H1 (cell line): ENCODE measurements around the gene SLC8A1. TPM values are rescaled to one million over a fixed set of nuclear protein-coding genes. Genes with fewer than 3 reads are reported as not detected.

Experiments used
- HDAC2 ChIP-seq, 2 experiments: fragments of 300-600 bp in 1 of 2; sonication (generic) in 1 of 2; IDR thresholded peaks; 2 replicates each; pipeline ENCODE4 v1.6.1; 2011 to 2012; ENCODE audit warnings: low read depth in 2 of 2, low read length in 2 of 2, mild to moderate bottlenecking in 2 of 2, moderate library complexity in 2 of 2, borderline replicate concordance in 1 of 2, inconsistent platforms in 1 of 2
- JUN ChIP-seq: IDR thresholded peaks from 2 replicates; pipeline ENCODE4 v1.6.1; 2011; ENCODE audit warnings: low read depth, mild to moderate bottlenecking, improper control_type of control experiment, low read length
- MAFK ChIP-seq: IDR thresholded peaks from 2 replicates; pipeline ENCODE4 v1.6.1; 2012; ENCODE audit warnings: low read depth, mild to moderate bottlenecking, improper control_type of control experiment, low read length
- NRF1 ChIP-seq: IDR thresholded peaks from 2 replicates; pipeline ENCODE4 v1.6.1; 2011; ENCODE audit warnings: mild to moderate bottlenecking, low read depth, low read length, improper control_type of control experiment
- POLR2AphosphoS5 ChIP-seq: IDR thresholded peaks from 2 replicates; pipeline ENCODE4 v1.6.1; 2011; ENCODE audit warnings: low read depth, low read length
- RAD21 ChIP-seq, 2 experiments: IDR thresholded peaks in 1 of 2; conservative IDR thresholded peaks in 1 of 2; 2 replicates each; pipeline ENCODE4 v1.6.1; 2011; ENCODE audit warnings: low read depth in 2 of 2, low read length in 2 of 2, improper control_type of control experiment in 1 of 2, inconsistent platforms in 1 of 2, mild to moderate bottlenecking in 1 of 2, moderate library complexity in 1 of 2
- ZNF274 ChIP-seq: IDR thresholded peaks from 2 replicates; pipeline ENCODE4 v1.7.0; 2012; ENCODE audit warnings: low read length, borderline replicate concordance; ENCODE audit errors: extremely low read depth
- polyA plus RNA-seq, 7 experiments: library from polyadenylated mRNA; depleted of rRNA in 3 of 7; stranded (reverse) in 5 of 7; unstranded in 2 of 7; fragments of >200 nt in 5 of 7; fragments of 200-250 nt in 2 of 7; gene quantifications; 1 replicate in 5 of 7; 2 replicates in 1 of 7; 4 replicates in 1 of 7; pipeline versions ENCODE4 v1.2.1 to v1.2.3, GENCODE V29; 2011 to 2013; ENCODE audit warnings: missing spikeins in 2 of 7, mixed read lengths in 2 of 7
- total RNA-seq: library from RNA; stranded (reverse); fragmentation: NEBNext Ultra II Directional; extraction: Animal tissue kit (Norgen Biotek cat#: 25700); gene quantifications from 2 replicates; pipeline ENCODE4 v1.2.1, GENCODE V29; 2021
- TF ChIP-seq, protein P1 (sequence below): fragments of 300-600 bp; sonication (generic); IDR thresholded peaks from 2 replicates; pipeline ENCODE4 v1.7.1; 2012; ENCODE audit warnings: low read length, moderate library complexity, mild to moderate bottlenecking, inconsistent platforms; ENCODE audit not compliant: insufficient replicate concordance
- TF ChIP-seq, protein P2 (sequence below): IDR thresholded peaks from 2 replicates; pipeline ENCODE4 v1.6.1; 2012; ENCODE audit warnings: low read length, inconsistent platforms

SLC8A1 gene
- total and polyA plus RNA-seq, 2 of the 8 experiments (the other 6 are each of a cell fraction or from before 2014, with no cell fraction given), result 0.68 to 3.6 TPM

DNA sequence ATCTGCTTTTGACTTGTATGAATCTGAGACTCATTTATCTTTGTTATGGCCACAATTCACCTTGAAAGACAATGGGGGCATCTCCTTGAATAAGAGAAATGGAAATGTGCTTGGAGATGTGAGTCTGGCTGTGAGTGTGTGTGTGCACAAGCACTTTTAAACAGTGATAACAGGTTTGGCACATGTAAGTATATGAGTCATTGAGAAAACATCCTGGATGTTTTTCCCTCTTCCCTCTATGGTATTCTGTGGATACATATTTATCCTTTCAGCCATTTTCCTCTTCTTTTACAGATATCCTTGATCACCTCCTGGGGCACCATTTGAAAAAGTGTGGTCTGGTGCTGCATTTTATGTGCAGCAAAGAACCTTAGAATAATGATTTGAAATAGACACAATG is 355.5 kb downstream of the SLC8A1 start (continued):
- TF ChIP-seq, protein P1, sequence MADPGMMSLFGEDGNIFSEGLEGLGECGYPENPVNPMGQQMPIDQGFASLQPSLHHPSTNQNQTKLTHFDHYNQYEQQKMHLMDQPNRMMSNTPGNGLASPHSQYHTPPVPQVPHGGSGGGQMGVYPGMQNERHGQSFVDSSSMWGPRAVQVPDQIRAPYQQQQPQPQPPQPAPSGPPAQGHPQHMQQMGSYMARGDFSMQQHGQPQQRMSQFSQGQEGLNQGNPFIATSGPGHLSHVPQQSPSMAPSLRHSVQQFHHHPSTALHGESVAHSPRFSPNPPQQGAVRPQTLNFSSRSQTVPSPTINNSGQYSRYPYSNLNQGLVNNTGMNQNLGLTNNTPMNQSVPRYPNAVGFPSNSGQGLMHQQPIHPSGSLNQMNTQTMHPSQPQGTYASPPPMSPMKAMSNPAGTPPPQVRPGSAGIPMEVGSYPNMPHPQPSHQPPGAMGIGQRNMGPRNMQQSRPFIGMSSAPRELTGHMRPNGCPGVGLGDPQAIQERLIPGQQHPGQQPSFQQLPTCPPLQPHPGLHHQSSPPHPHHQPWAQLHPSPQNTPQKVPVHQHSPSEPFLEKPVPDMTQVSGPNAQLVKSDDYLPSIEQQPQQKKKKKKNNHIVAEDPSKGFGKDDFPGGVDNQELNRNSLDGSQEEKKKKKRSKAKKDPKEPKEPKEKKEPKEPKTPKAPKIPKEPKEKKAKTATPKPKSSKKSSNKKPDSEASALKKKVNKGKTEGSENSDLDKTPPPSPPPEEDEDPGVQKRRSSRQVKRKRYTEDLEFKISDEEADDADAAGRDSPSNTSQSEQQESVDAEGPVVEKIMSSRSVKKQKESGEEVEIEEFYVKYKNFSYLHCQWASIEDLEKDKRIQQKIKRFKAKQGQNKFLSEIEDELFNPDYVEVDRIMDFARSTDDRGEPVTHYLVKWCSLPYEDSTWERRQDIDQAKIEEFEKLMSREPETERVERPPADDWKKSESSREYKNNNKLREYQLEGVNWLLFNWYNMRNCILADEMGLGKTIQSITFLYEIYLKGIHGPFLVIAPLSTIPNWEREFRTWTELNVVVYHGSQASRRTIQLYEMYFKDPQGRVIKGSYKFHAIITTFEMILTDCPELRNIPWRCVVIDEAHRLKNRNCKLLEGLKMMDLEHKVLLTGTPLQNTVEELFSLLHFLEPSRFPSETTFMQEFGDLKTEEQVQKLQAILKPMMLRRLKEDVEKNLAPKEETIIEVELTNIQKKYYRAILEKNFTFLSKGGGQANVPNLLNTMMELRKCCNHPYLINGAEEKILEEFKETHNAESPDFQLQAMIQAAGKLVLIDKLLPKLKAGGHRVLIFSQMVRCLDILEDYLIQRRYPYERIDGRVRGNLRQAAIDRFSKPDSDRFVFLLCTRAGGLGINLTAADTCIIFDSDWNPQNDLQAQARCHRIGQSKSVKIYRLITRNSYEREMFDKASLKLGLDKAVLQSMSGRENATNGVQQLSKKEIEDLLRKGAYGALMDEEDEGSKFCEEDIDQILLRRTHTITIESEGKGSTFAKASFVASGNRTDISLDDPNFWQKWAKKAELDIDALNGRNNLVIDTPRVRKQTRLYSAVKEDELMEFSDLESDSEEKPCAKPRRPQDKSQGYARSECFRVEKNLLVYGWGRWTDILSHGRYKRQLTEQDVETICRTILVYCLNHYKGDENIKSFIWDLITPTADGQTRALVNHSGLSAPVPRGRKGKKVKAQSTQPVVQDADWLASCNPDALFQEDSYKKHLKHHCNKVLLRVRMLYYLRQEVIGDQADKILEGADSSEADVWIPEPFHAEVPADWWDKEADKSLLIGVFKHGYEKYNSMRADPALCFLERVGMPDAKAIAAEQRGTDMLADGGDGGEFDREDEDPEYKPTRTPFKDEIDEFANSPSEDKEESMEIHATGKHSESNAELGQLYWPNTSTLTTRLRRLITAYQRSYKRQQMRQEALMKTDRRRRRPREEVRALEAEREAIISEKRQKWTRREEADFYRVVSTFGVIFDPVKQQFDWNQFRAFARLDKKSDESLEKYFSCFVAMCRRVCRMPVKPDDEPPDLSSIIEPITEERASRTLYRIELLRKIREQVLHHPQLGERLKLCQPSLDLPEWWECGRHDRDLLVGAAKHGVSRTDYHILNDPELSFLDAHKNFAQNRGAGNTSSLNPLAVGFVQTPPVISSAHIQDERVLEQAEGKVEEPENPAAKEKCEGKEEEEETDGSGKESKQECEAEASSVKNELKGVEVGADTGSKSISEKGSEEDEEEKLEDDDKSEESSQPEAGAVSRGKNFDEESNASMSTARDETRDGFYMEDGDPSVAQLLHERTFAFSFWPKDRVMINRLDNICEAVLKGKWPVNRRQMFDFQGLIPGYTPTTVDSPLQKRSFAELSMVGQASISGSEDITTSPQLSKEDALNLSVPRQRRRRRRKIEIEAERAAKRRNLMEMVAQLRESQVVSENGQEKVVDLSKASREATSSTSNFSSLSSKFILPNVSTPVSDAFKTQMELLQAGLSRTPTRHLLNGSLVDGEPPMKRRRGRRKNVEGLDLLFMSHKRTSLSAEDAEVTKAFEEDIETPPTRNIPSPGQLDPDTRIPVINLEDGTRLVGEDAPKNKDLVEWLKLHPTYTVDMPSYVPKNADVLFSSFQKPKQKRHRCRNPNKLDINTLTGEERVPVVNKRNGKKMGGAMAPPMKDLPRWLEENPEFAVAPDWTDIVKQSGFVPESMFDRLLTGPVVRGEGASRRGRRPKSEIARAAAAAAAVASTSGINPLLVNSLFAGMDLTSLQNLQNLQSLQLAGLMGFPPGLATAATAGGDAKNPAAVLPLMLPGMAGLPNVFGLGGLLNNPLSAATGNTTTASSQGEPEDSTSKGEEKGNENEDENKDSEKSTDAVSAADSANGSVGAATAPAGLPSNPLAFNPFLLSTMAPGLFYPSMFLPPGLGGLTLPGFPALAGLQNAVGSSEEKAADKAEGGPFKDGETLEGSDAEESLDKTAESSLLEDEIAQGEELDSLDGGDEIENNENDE, result no peak
- TF ChIP-seq HDAC2 (IDR thresholded peaks at IDR 0.05; ENCODE audit: borderline replicate concordance in 1 of 2, low read depth in 2 of 2, low read length in 2 of 2) (no peak), MAFK (no peak), RAD21 (IDR thresholded peaks at IDR 0.05 in 1 of 2, conservative IDR thresholded peaks at IDR 0.05 in 1 of 2; ENCODE audit: low read depth in 2 of 2, low read length in 2 of 2) (no peak), POLR2AphosphoS5 (no peak), NRF1 (no peak), JUN (no peak), ZNF274 (no peak)
- TF ChIP-seq, protein P2, sequence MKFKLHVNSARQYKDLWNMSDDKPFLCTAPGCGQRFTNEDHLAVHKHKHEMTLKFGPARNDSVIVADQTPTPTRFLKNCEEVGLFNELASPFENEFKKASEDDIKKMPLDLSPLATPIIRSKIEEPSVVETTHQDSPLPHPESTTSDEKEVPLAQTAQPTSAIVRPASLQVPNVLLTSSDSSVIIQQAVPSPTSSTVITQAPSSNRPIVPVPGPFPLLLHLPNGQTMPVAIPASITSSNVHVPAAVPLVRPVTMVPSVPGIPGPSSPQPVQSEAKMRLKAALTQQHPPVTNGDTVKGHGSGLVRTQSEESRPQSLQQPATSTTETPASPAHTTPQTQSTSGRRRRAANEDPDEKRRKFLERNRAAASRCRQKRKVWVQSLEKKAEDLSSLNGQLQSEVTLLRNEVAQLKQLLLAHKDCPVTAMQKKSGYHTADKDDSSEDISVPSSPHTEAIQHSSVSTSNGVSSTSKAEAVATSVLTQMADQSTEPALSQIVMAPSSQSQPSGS, result no peak
